ENCODE data around the gene USP47. TPM values are rescaled to one million over a fixed set of nuclear protein-coding genes. Genes with fewer than 3 reads are reported as not detected.
A peak's percentile ranks its signal among the peaks of the same experiment; 100 is the strongest.

The USP47 gene
- total RNA-seq, 1 donor from 2014 or later, result 21.3 TPM

DNA sequence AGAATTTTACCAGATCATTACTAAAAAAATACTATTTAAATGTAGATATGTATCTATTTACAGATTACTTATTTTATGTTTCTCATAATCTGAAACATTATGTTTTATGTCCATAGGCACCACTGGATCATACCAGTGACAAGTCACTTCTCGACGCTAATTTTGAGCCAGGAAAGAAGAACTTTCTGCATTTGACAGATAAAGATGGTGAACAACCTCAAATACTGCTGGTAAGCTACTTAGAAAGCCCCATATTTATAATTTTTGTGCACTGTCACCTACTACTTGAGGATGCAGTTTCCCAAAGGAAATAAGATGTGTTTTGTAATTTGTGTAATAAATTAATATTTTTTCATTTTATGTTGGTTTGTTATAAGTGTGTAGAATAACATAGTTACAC is 42.6 kb downstream of the USP47 start:
- DNase-seq (ENCODE audit: low read depth), result no peak
- no peak overlapping the region for H3K4me3 ChIP-seq (ENCODE audit: low read depth, low read length)
- no peak for TF ChIP-seq CTCF (conservative IDR thresholded peaks at IDR 0.05; ENCODE audit: low read depth, low read length)

- DNase-seq (ENCODE audit: low read depth), result no peak
- H3K4me3 ChIP-seq (ENCODE audit: low read depth, low read length), result no peak overlapping the region
- TF ChIP-seq CTCF (conservative IDR thresholded peaks at IDR 0.05; ENCODE audit: low read depth, low read length), result no peak
Measured at GRCh38 chr11:11884774-11885481, 43.2 kb downstream of the USP47 start.

DNA sequence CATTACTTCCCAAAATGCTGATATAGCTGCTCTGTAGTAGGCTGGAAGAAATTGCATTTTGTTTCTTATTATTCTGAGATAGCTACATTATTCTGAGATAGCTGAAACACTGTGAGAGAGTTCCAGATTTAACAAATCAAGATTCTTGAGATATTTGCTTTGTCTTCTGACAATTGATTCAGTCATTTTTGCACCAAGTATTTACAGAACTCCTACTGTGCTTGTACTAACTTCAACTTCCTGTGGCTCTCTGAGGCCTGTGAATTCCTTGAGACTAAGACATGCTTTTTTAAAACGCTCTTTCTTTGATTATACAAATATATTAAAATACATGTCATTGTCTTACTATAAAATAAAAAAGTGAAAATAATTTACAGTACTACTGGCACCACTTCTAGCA is 52.7 kb downstream of the USP47 start:
- TF ChIP-seq CTCF (conservative IDR thresholded peaks at IDR 0.05; ENCODE audit: low read depth, low read length), result no peak
- DNase-seq (ENCODE audit: low read depth), result no peak
- H3K4me3 ChIP-seq (ENCODE audit: low read depth, low read length), result no peak overlapping the region

DNA sequence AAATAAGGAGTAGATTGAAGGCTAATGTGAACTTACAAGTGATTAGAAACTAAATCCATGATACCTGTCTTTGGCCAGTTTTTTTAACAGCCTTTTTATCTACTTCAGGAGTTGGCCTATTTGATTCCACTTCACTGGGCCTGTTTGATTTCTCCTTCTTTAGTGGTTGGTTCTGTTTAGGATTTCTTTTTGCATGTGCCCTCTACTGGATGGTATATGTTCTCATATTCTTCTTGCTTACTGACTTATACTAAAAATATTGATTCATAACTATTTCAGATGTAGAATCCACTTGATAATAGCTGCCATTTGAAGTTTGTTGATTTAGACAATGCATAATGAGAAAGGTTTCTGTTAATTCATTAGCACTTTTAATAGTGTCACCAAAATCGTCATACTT is 53.9 kb downstream of the USP47 start:
- no peak for DNase-seq (ENCODE audit: low read depth)
- H3K4me3 ChIP-seq (ENCODE audit: low read depth, low read length), result no peak overlapping the region
- TF ChIP-seq CTCF (conservative IDR thresholded peaks at IDR 0.05; ENCODE audit: low read depth, low read length), result peak; percentile 33

- no peak overlapping the region for H3K4me3 ChIP-seq (ENCODE audit: low read depth, low read length)
- TF ChIP-seq CTCF (conservative IDR thresholded peaks at IDR 0.05; ENCODE audit: low read depth, low read length), result no peak
- no peak for DNase-seq (ENCODE audit: low read depth)
Measured at GRCh38 chr11:11898648-11899047, 56.9 kb downstream of the USP47 start.

GRCh38 chr11:11899401-11899800 is 57.6 kb downstream of the USP47 start:
- no peak overlapping the region for H3K4me3 ChIP-seq (ENCODE audit: low read depth, low read length)
- no peak for DNase-seq (ENCODE audit: low read depth)
- peak; percentile 30 for TF ChIP-seq CTCF (conservative IDR thresholded peaks at IDR 0.05; ENCODE audit: low read depth, low read length)

GRCh38 chr11:11901929-11902328 is 60.2 kb downstream of the USP47 start:
- TF ChIP-seq CTCF (conservative IDR thresholded peaks at IDR 0.05; ENCODE audit: low read depth, low read length), result no peak
- no peak overlapping the region for H3K4me3 ChIP-seq (ENCODE audit: low read depth, low read length)
- no peak for DNase-seq (ENCODE audit: low read depth)
